Mesendoderm (in vitro differentiated cells): ENCODE measurements around the gene LRRC4B.
"Not testable (repeated sequence)": the region's sequence is repeated elsewhere in the genome, so short reads cannot be mapped to it uniquely, and the experiment has no call there.

Experiments
- DNase-seq: peaks from one replicate; pipeline ENCODE4 v3.0.0; 2013
- H2AK5ac ChIP-seq: 2 replicates; pipeline ENCODE4 v1.6.1; 2013; ENCODE audit warnings: low read length, inconsistent platforms
- H2BK120ac ChIP-seq: 2 replicates; pipeline ENCODE4 v1.6.1; 2013; ENCODE audit warnings: low read depth, mild to moderate bottlenecking, low read length, moderate library complexity, mixed read lengths
- H2BK15ac ChIP-seq: replicated peaks from 2 replicates; pipeline ENCODE4 v1.6.1; 2013; ENCODE audit warnings: low read depth, mild to moderate bottlenecking, moderate library complexity
- H2BK5ac ChIP-seq: 2 replicates; pipeline ENCODE4 v1.6.1; 2013; ENCODE audit warnings: low read length, inconsistent platforms
- H3K18ac ChIP-seq: 2 replicates; pipeline ENCODE4 v1.6.1; 2013; ENCODE audit warnings: mild to moderate bottlenecking, low read length, mixed read lengths
- H3K23ac ChIP-seq: one replicate; pipeline ENCODE4 v1.6.1; 2013; ENCODE audit warnings: low read length
- H3K27ac ChIP-seq: 2 replicates; pipeline ENCODE4 v1.5.1; 2013; ENCODE audit warnings: low read depth, mild to moderate bottlenecking, inconsistent platforms, low read length, moderate library complexity
- H3K27me3 ChIP-seq: 2 replicates; pipeline ENCODE4 v1.6.1; 2013; ENCODE audit warnings: low read length, control low read depth, mild to moderate bottlenecking, inconsistent platforms; ENCODE audit not compliant: insufficient read depth, poor library complexity
- H3K36me3 ChIP-seq: 2 replicates; pipeline ENCODE4 v1.6.1; 2013; ENCODE audit warnings: low read length, inconsistent platforms; ENCODE audit not compliant: control insufficient read depth, insufficient read depth
- H3K4ac ChIP-seq: one replicate; pipeline ENCODE4 v1.6.1; 2013; ENCODE audit warnings: low read depth, mild to moderate bottlenecking, low read length, moderate library complexity
- H3K4me1 ChIP-seq: 2 replicates; pipeline ENCODE4 v1.6.1; 2013; ENCODE audit warnings: low read depth, low read length, inconsistent platforms; ENCODE audit not compliant: control insufficient read depth
- H3K4me2 ChIP-seq: 2 replicates; pipeline ENCODE4 v1.6.1; 2013; ENCODE audit warnings: low read length
- H3K4me3 ChIP-seq: 2 replicates; pipeline ENCODE4 v1.5.1; 2013; ENCODE audit warnings: mild to moderate bottlenecking, low read length
- H3K56ac ChIP-seq: one replicate; pipeline ENCODE4 v1.6.1; 2013; ENCODE audit warnings: low read length
- H3K79me1 ChIP-seq: 2 replicates; pipeline ENCODE4 v1.6.1; 2013; ENCODE audit warnings: low read length, inconsistent platforms
- H3K79me2 ChIP-seq: 2 replicates; pipeline ENCODE4 v1.6.1; 2013; ENCODE audit warnings: mild to moderate bottlenecking, low read length; ENCODE audit not compliant: control insufficient read depth, insufficient read depth
- H3K9ac ChIP-seq: 2 replicates; pipeline ENCODE4 v1.6.1; 2013; ENCODE audit warnings: low read length, inconsistent platforms
- H4K5ac ChIP-seq: one replicate; pipeline ENCODE4 v1.6.1; 2013; ENCODE audit warnings: low read length
- H4K8ac ChIP-seq: one replicate; pipeline ENCODE4 v1.6.1; 2013; ENCODE audit warnings: low read depth, mild to moderate bottlenecking, control low read depth, low read length, moderate library complexity
- WGBS: extraction: QIAGEN DNeasy Blood & Tissue Kit; methylation state at CpG from one replicate; pipeline ENCODE4 v1.1.7; 2013; ENCODE audit warnings: low lambda C conversion rate, missing lambda C conversion rate; ENCODE audit not compliant: insufficient coverage; ENCODE audit errors: extremely low coverage; 5-methylcytosine and 5-hydroxymethylcytosine counted together

The LRRC4B gene

DNA sequence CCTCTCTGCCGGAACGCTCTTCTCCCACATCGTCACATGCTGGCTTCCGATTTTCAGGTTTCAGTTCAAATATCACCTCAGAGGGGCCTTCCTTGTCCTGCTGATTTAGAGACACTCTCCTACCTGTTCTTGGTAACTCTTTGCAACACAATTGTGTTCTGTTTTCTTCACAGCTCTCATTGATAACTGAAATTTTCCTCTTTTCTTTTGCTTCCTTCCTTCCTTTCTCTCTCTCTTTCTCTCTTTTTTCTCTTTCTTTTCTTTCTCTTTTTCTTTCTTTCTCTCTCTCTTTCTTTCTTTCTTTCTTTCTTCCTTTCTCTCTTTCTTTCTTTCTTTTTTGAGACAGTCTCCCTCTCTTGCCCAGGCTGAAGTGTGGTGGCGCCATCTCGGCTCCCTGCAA is 12.0 kb upstream of the LRRC4B start:
- Histone ChIP-seq H2BK15ac (no peak overlapping the region), H3K36me3 (no peaks in the 10 kb centered on the region), H3K79me1 (no peaks in the 10 kb centered on the region), H2AK5ac (no peak overlapping the region), H3K23ac (no peak overlapping the region), H3K27ac (no peak overlapping the region), H2BK120ac (no peak overlapping the region), H3K4me3 (no peak overlapping the region), H4K8ac (no peak overlapping the region), H2BK5ac (no peak overlapping the region), H3K56ac (no peak overlapping the region), H3K27me3 (no peaks in the 10 kb centered on the region), H3K4ac (no peak overlapping the region), H3K79me2 (no peaks in the 10 kb centered on the region), H3K9ac (no peak overlapping the region), H3K4me1 (no peaks in the 10 kb centered on the region), H3K18ac (no peak overlapping the region), H4K5ac (no peak overlapping the region), H3K4me2 (no peak overlapping the region)
- DNase-seq = no peak
- WGBS = no CpG with 5 or more reads among the region's 6 CpGs

DNA sequence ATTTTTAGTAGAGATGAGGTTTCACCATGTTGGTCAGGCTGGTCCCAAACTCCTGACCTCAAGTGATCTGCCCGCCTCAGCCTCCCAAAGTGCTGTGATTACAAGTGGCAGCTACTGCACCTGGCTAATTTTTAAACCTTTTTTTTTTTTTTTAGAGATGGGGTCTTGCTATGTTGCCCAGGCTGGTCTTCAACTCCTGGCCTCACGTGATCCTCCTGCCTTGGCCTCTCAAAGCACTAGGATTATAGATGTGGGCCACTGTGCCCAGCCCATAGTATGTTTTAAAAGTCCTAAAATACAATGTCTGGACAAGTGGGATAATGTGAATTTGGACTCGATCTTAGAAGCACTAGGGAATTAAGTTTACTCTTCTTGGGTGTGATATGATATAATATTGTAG is 8.5 kb upstream of the LRRC4B start:
- H2BK15ac ChIP-seq, DNase-seq, H3K79me1 ChIP-seq: not testable (repeated sequence)

DNA sequence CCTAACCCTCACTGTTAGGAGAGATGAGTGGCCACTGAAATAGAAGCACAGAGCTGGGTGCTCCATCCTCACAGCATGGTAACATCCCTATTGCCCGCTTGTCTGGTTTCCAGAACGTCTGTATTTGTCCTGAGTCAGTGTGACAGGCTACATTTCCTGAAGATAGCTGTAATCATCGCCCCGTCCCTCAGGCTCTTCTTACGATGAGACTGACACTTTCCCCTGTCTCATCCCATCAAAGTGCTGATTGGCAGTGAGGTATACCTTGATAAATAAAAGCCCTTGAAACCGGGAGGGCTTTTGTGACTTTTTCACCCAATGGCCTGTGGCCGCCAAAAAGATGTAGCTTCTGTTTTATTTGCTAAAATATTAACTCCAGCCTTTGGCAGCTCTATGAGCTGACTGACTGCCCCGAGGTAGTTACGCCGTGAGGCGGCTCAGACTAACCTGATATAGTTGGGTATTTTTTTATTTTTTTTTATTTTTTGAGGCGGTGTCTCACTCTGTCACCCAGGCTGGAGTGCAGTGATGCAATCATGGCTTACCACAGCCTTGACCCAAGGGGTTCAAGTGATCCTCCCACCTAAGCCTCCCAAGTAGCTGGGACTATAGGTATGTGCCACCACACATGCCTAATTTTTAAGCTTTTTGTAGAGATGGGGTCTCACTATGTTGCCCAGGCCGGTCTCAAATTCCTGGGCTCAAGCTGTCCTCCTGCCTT is 5.7 kb upstream of the LRRC4B start:
- DNase-seq = no peak
- H3K56ac ChIP-seq = no peak overlapping the region
- H3K79me1 ChIP-seq = no peaks in the 10 kb centered on the region
- H3K4ac ChIP-seq = no peak overlapping the region
- no peak overlapping the region for H3K23ac ChIP-seq
- no peak overlapping the region for H3K18ac ChIP-seq
- H3K36me3 ChIP-seq = no peaks in the 10 kb centered on the region
- H3K4me3 ChIP-seq = no peak overlapping the region
- no peaks in the 10 kb centered on the region for H3K79me2 ChIP-seq
- no peaks in the 10 kb centered on the region for H3K4me1 ChIP-seq
- no peak overlapping the region for H3K9ac ChIP-seq
- no peak overlapping the region for H2BK120ac ChIP-seq
- no peak overlapping the region for H2BK15ac ChIP-seq
- H2AK5ac ChIP-seq = no peak overlapping the region
- H4K8ac ChIP-seq = no peak overlapping the region
- no peak overlapping the region for H2BK5ac ChIP-seq
- H3K27ac ChIP-seq = no peak overlapping the region
- WGBS = no CpG with 5 or more reads among the region's 13 CpGs
- peaks cover 1% of the 10 kb centered on the region for H3K27me3 ChIP-seq
- H4K5ac ChIP-seq = no peak overlapping the region
- H3K4me2 ChIP-seq = no peak overlapping the region

More for the DNA sequence above, 8.5 kb upstream of the LRRC4B start:
- H3K18ac ChIP-seq, H3K27me3 ChIP-seq, H3K4me2 ChIP-seq, H3K27ac ChIP-seq, H3K4ac ChIP-seq, H4K8ac ChIP-seq, H3K9ac ChIP-seq, H2AK5ac ChIP-seq, H3K79me2 ChIP-seq, H3K23ac ChIP-seq, H4K5ac ChIP-seq, H3K56ac ChIP-seq, H2BK5ac ChIP-seq, H3K4me3 ChIP-seq, H2BK120ac ChIP-seq, H3K36me3 ChIP-seq, H3K4me1 ChIP-seq: not testable (repeated sequence)
- WGBS = no CpG with 5 or more reads among the region's 3 CpGs

DNA sequence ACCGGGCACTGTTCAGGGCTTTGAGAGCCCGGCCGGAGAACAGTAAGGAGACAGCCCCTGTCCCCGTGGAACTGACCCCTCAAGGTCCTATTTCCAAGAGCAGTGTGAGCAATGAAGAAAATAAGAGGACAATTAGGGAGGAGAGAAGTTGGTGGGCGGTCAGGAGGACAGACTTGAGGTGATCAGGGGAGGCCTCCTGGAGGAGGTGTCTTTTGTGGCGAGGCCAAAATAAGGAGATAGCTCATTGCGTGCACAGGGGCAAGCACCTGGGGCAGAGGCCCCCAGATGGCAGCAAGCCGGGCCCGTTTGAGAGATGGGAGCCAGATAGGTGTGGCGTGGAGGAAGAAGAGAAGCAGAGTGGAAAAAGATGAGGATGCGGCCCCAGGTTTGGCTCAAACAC is 2.8 kb upstream of the LRRC4B start:
- Histone ChIP-seq H3K18ac (no peak overlapping the region), H4K8ac (no peak overlapping the region), H3K27me3 (peaks cover 12% of the 10 kb centered on the region), H3K79me2 (no peaks in the 10 kb centered on the region), H2AK5ac (no peak overlapping the region), H3K4me1 (no peaks in the 10 kb centered on the region), H2BK120ac (no peak overlapping the region), H3K4ac (no peak overlapping the region), H3K9ac (no peak overlapping the region), H3K79me1 (no peaks in the 10 kb centered on the region), H2BK15ac (no peak overlapping the region), H2BK5ac (no peak overlapping the region), H3K56ac (no peak overlapping the region), H3K36me3 (no peaks in the 10 kb centered on the region), H3K4me2 (no peak overlapping the region), H3K23ac (no peak overlapping the region), H4K5ac (no peak overlapping the region), H3K27ac (no peak overlapping the region), H3K4me3 (no peak overlapping the region)
- no peak for DNase-seq
- no CpG with 5 or more reads among the region's 11 CpGs for WGBS

DNA sequence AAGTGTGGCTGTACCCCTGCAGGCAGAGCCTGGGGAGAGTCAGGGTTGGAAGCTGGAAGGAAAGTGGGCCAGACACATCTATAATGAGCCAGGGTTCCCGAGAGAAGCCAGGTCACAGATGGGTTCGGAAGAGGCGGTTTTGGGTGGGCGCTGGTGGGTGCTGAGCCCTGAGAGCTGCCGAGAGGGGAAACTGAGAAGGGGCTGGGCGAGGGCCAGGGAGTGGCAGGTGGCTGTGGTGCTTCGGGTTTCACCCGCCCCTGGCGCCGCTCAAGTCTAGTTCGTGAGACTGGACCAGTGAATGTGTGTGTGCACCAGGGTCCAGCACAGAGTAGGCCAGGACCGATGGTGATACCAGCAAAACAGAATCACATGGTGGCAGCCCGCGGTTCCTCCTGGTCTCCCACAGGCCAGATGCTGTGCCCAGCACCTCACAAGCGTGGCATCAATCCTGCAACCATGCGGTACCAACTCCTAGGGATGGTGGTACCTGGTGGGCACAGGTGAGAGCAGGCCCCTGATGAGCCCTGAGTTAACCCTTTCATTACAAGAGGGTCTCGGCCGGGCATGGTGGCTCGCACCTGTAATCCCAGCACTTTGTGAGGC is 1.8 kb upstream of the LRRC4B start:
- Histone ChIP-seq H3K4ac (no peak overlapping the region), H3K18ac (no peak overlapping the region), H3K4me1 (no peaks in the 10 kb centered on the region), H3K4me3 (no peak overlapping the region), H4K8ac (no peak overlapping the region), H2AK5ac (no peak overlapping the region), H3K56ac (no peak overlapping the region), H2BK5ac (no peak overlapping the region), H3K27ac (no peak overlapping the region), H3K79me2 (no peaks in the 10 kb centered on the region), H3K9ac (no peak overlapping the region), H2BK15ac (no peak overlapping the region), H4K5ac (no peak overlapping the region), H3K36me3 (no peaks in the 10 kb centered on the region), H3K79me1 (no peaks in the 10 kb centered on the region), H3K4me2 (no peak overlapping the region), H3K23ac (no peak overlapping the region), H3K27me3 (peaks cover 22% of the 10 kb centered on the region), H2BK120ac (no peak overlapping the region)
- DNase-seq = no peak
- WGBS = no CpG with 5 or more reads among the region's 19 CpGs
